ENCODE results near the gene TXNDC16. TPM values are rescaled to one million over a fixed set of nuclear protein-coding genes. Genes with fewer than 3 reads are reported as not detected.

TXNDC16 gene
- total RNA-seq, 1 experiment from 2014 or later: 13.2 TPM

DNA sequence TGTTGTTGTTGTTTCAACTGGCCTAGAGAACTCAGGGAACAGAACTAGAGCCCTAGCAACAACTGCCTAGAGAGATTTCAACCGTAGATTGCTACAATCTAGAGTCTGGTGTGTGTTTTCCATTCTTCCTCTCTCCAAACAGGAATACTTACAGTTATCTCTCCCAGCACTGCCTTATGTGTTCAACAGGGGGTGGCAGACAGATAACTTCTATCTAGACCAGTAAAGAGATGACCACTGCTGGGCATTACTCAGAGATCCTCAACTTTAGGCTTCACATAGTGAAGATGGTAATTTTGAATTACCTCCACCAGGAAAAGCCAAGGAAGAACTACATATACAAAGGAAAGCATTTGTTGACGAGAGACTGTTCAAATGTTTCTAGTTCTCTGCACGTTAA, 4.8 kb downstream of the TXNDC16 start:
- no peaks in the 10 kb centered on the region for H3K27me3 Mint-ChIP-seq (ENCODE audit: low read depth)
- TF ChIP-seq, protein P1, sequence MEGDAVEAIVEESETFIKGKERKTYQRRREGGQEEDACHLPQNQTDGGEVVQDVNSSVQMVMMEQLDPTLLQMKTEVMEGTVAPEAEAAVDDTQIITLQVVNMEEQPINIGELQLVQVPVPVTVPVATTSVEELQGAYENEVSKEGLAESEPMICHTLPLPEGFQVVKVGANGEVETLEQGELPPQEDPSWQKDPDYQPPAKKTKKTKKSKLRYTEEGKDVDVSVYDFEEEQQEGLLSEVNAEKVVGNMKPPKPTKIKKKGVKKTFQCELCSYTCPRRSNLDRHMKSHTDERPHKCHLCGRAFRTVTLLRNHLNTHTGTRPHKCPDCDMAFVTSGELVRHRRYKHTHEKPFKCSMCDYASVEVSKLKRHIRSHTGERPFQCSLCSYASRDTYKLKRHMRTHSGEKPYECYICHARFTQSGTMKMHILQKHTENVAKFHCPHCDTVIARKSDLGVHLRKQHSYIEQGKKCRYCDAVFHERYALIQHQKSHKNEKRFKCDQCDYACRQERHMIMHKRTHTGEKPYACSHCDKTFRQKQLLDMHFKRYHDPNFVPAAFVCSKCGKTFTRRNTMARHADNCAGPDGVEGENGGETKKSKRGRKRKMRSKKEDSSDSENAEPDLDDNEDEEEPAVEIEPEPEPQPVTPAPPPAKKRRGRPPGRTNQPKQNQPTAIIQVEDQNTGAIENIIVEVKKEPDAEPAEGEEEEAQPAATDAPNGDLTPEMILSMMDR (conservative IDR thresholded peaks at IDR 0.05): peak; percentile 19; the same call in 2 of the 3 replicates
- no peaks in the 10 kb centered on the region for H3K79me1 ChIP-seq (ENCODE audit: insufficient read depth, low read depth, low read length, poor library complexity, severe bottlenecking)
- no peaks in the 10 kb centered on the region for H4K20me1 ChIP-seq (ENCODE audit: control insufficient read depth, insufficient read depth, insufficient read length)
- H3K4ac ChIP-seq (ENCODE audit: low read depth, low read length): no peak overlapping the region
- H2AK5ac ChIP-seq (ENCODE audit: insufficient read length, low read length): no peak overlapping the region
- no peak overlapping the region for H3K23ac ChIP-seq (ENCODE audit: insufficient read length, low read depth, low read length)
- H3K9me3 Mint-ChIP-seq: no peaks in the 10 kb centered on the region
- no peak overlapping the region for H2BK120ac ChIP-seq (ENCODE audit: low read depth, low read length, poor library complexity, severe bottlenecking)
- no peak overlapping the region for H4K5ac ChIP-seq (ENCODE audit: insufficient read length, low read depth, low read length)
- H2BK20ac ChIP-seq (ENCODE audit: low read depth, low read length, poor library complexity, severe bottlenecking): no peak overlapping the region
- peaks cover 0 to 4% (median 2%) of the 10 kb centered on the region in 3 experiments; a peak in 1 of 7 replicates for H3K36me3 Mint-ChIP-seq (ENCODE audit: insufficient read depth in 1 of 3, low read depth in 3 of 3)
- peaks cover 24 to 26% of the 10 kb centered on the region in 2 experiments for H3K4me1 Mint-ChIP-seq
- H2AFZ ChIP-seq (ENCODE audit: low read length): no peak overlapping the region
- no peak overlapping the region for H3T11ph ChIP-seq (ENCODE audit: low read length)
- no peak overlapping the region for H3K4me3 Mint-ChIP-seq
- H3K18ac ChIP-seq (ENCODE audit: insufficient read length, low read depth, low read length): no peak overlapping the region
- H3K23me2 ChIP-seq (ENCODE audit: insufficient read length, low read depth, low read length, poor library complexity, severe bottlenecking): no peaks in the 10 kb centered on the region
- H3K27me3 ChIP-seq (ENCODE audit: insufficient read depth, low read length): no peaks in the 10 kb centered on the region
- H2BK15ac ChIP-seq (ENCODE audit: low read depth, low read length): no peak overlapping the region
- no peak overlapping the region for H2BK5ac ChIP-seq (ENCODE audit: insufficient read length, low read length)
- no peak overlapping the region for H3K27ac Mint-ChIP-seq
- 0 out of 2 replicates have a peak, but pooled peaks cover 3% of the 10 kb centered on the region for H3K4me1 ChIP-seq (ENCODE audit: insufficient read depth, low read length)
- no peak overlapping the region for H3K56ac ChIP-seq (ENCODE audit: insufficient read length, low read depth, low read length)
- no peak for DNase-seq
- no CpG with 5 or more reads among the region's 3 CpGs for WGBS (ENCODE audit: extremely low coverage, insufficient read length, low lambda C conversion rate)
- H3K4me2 ChIP-seq (ENCODE audit: insufficient read depth, insufficient read length, low read length): no peak overlapping the region
- no peaks in the 10 kb centered on the region for H3K9me3 ChIP-seq (ENCODE audit: control insufficient read depth, low read depth, low read length)
- H3K14ac ChIP-seq (ENCODE audit: insufficient read depth, low read length): no peak overlapping the region
- no peak overlapping the region for H3K9ac ChIP-seq (ENCODE audit: extremely low read depth, insufficient read length, low read length)
- H3K79me2 ChIP-seq (ENCODE audit: insufficient read depth, low read length): no peaks in the 10 kb centered on the region; the same call in 1 of the 2 replicates
- no peak overlapping the region for H3K27ac ChIP-seq (ENCODE audit: insufficient read length, low read depth, low read length)
- H4K91ac ChIP-seq (ENCODE audit: insufficient read length, low read depth, low read length): no peak overlapping the region
- H4K8ac ChIP-seq (replicated peaks; ENCODE audit: insufficient read length, low read depth, low read length): no peak overlapping the region
- no peak overlapping the region for H2BK12ac ChIP-seq (ENCODE audit: insufficient read length, low read depth, low read length)

All from H9 (cell line).